Tibial artery (tissue), 4 donors: ENCODE results near the gene ABI1.

ENCODE experiments used
- DNase-seq, 2 donors: peaks; one replicate each; pipeline ENCODE4 v3.0.0-alpha.2; 2019
- H3K27ac ChIP-seq, 2 donors: fragments of 200-600 bp; sonication (generic) in 1 of 2; 1 replicate in 1 of 2; 2 replicates in 1 of 2; pipeline ENCODE4 v1.5.1; 2018 to 2019; ENCODE audit warnings: mild to moderate bottlenecking in 1 of 2
- H3K27me3 ChIP-seq, 2 donors: fragments of 200-600 bp; sonication (generic) in 1 of 2; one replicate each; pipeline versions ENCODE4 v1.5.1 to v1.6.0; 2016 to 2019
- H3K36me3 ChIP-seq, 3 donors: fragments of 200-600 bp; sonication (generic) in 2 of 3; one replicate each; pipeline ENCODE4 v1.5.1; 2016 to 2019; ENCODE audit warnings: mild to moderate bottlenecking in 2 of 3
- H3K4me1 ChIP-seq, 4 donors: fragments of 200-600 bp; sonication (generic) in 2 of 4; 1 replicate in 3 of 4; 2 replicates in 1 of 4; pipeline ENCODE4 v1.5.1; 2016 to 2019
- H3K4me3 ChIP-seq, 2 donors: fragments of 200-600 bp; sonication (generic) in 1 of 2; 1 replicate in 1 of 2; 2 replicates in 1 of 2; pipeline ENCODE4 v1.5.1; 2018 to 2019; ENCODE audit warnings: mild to moderate bottlenecking in 2 of 2
- H3K9me3 ChIP-seq, 3 donors: fragments of 200-600 bp; sonication (generic) in 1 of 3; one replicate each; pipeline ENCODE4 v1.5.1; 2016 to 2019
- CTCF ChIP-seq, 2 experiments: fragments of 200-600 bp in 1 of 2; fragments of 450-650 bp in 1 of 2; IDR thresholded peaks; one replicate each; pipeline ENCODE4 v1.5.1; 2017 to 2019; ENCODE audit warnings: antibody characterized with exemption in 2 of 2, mild to moderate bottlenecking in 1 of 2, moderate library complexity in 1 of 2
- intact Hi-C: fragments of 100-400 bp; cut with DNase I; formaldehyde crosslinking; loops from one replicate; pipeline ENCODE4 v1.15.0; 2023; ENCODE audit warnings: low total_unique reads

Gene ABI1

GRCh38 chr10:26728957-26729356 lies 131.8 kb downstream of the ABI1 start:
- TF ChIP-seq CTCF (IDR thresholded peaks at IDR 0.05) = no peak
- intact Hi-C loops = loop anchor here (5.0 kb wide), 1 partner anchor 153 kb away; no protein-coding TSS in a partner anchor
- H3K36me3 ChIP-seq = peaks cover 13 to 34% (median 19%) of the 10 kb centered on the region in 3 donors
- H3K27ac ChIP-seq = no peak overlapping the region
- no peak for DNase-seq
- H3K9me3 ChIP-seq = no peaks in the 10 kb centered on the region
- H3K4me3 ChIP-seq = no peak overlapping the region
- H3K27me3 ChIP-seq = no peaks in the 10 kb centered on the region
- no peaks in the 10 kb centered on the region for H3K4me1 ChIP-seq

- DNase-seq = no peak
- H3K9me3 ChIP-seq = no peaks in the 10 kb centered on the region
- H3K27me3 ChIP-seq = no peaks in the 10 kb centered on the region
- H3K27ac ChIP-seq = no peak overlapping the region
- peaks cover 13 to 30% (median 15%) of the 10 kb centered on the region in 3 donors for H3K36me3 ChIP-seq
- intact Hi-C loops = loop anchor here (5.0 kb wide), 1 partner anchor 155 kb away; no protein-coding TSS in a partner anchor
- TF ChIP-seq CTCF (IDR thresholded peaks at IDR 0.05) = no peak
- no peaks in the 10 kb centered on the region for H3K4me1 ChIP-seq
- no peak overlapping the region for H3K4me3 ChIP-seq
These were observed 133.8 kb downstream of the ABI1 start for GRCh38 chr10:26727005-26727404.

GRCh38 chr10:26725837-26726727 lies 134.7 kb downstream of the ABI1 start:
- Histone ChIP-seq H3K4me3 (no peak overlapping the region), H3K9me3 (no peaks in the 10 kb centered on the region), H3K4me1 (no peaks in the 10 kb centered on the region), H3K27ac (no peak overlapping the region), H3K36me3 (peaks cover 13 to 33% (median 15%) of the 10 kb centered on the region in 3 donors), H3K27me3 (no peaks in the 10 kb centered on the region)
- DNase-seq = no peak
- intact Hi-C loops = loop anchor here (5.0 kb wide), 1 partner anchor 156 kb away; no protein-coding TSS in a partner anchor
- peak; percentile 69 to 83 for TF ChIP-seq CTCF (IDR thresholded peaks at IDR 0.05)

- no peaks in the 10 kb centered on the region for H3K9me3 ChIP-seq
- no peak for TF ChIP-seq CTCF (IDR thresholded peaks at IDR 0.05)
- no peak overlapping the region for H3K27ac ChIP-seq
- no peak for DNase-seq
- intact Hi-C loops = no loop called here
- H3K4me3 ChIP-seq = no peak overlapping the region
- H3K27me3 ChIP-seq = no peaks in the 10 kb centered on the region
- peaks cover 10 to 40% (median 13%) of the 10 kb centered on the region in 3 donors for H3K36me3 ChIP-seq
- H3K4me1 ChIP-seq = no peaks in the 10 kb centered on the region
These were observed 137.7 kb downstream of the ABI1 start for GRCh38 chr10:26723016-26723415.

DNA sequence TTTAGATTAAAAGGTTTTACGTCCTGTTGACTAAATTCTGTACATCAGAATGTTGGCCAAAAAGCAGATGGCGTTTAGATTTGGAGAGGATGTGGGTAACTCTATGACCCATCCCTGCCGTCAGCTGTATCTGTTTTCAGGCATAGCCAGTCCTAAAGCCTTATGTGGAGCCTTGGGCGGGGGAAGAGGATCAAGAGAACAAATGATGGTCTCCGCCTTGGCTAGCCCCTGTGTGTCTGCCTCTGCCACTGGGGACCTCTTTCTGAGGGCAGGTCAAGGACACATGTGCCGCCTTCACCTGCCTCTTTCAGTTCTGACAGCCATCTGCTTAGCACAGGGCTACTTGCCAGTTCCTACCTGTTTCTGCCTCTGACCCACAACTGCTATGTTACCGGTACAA lies 139.2 kb downstream of the ABI1 start:
- H3K9me3 ChIP-seq = no peaks in the 10 kb centered on the region
- H3K4me1 ChIP-seq = no peaks in the 10 kb centered on the region
- DNase-seq = no peak
- peaks cover 13 to 48% (median 15%) of the 10 kb centered on the region in 3 donors for H3K36me3 ChIP-seq
- TF ChIP-seq CTCF (IDR thresholded peaks at IDR 0.05) = no peak
- H3K4me3 ChIP-seq = no peak overlapping the region
- no peak overlapping the region for H3K27ac ChIP-seq
- H3K27me3 ChIP-seq = no peaks in the 10 kb centered on the region
- intact Hi-C loops = no loop called here
